CD14-positive monocyte (primary cell): ENCODE data around the gene SELENOM. TPM values are rescaled to one million over a fixed set of nuclear protein-coding genes. Genes with fewer than 3 reads are reported as not detected.
A peak's percentile ranks its signal among the peaks of the same experiment; 100 is the strongest.

Experiments
- DNase-seq, 3 donors: peaks; one replicate each; pipeline ENCODE4 v3.0.0-alpha.2; 2011 to 2022
- H2AFZ ChIP-seq: 2 replicates; pipeline ENCODE4 v1.6.0; 2012; ENCODE audit warnings: mild to moderate bottlenecking, low read depth, low read length, inconsistent platforms; ENCODE audit not compliant: insufficient read depth, poor library complexity, severe bottlenecking
- H3K27ac ChIP-seq, 2 donors: 1 replicate in 1 of 2; 2 replicates in 1 of 2; pipeline ENCODE4 v1.5.1; 2012 to 2013; ENCODE audit warnings: low read length in 2 of 2, control low read depth in 1 of 2, inconsistent platforms in 1 of 2, low read depth in 1 of 2, mild to moderate bottlenecking in 1 of 2
- H3K27me3 ChIP-seq, 2 donors: one replicate each; pipeline versions ENCODE4 v1.6.0 to v1.6.1; 2011 to 2013; ENCODE audit warnings: low read length in 2 of 2; ENCODE audit not compliant: control insufficient read depth in 2 of 2, insufficient read depth in 2 of 2
- H3K36me3 ChIP-seq, 2 donors: replicated peaks in 1 of 2; 1 replicate in 1 of 2; 2 replicates in 1 of 2; pipeline versions ENCODE4 v1.5.1 to v1.6.1; 2012 to 2013; ENCODE audit warnings: low read length in 2 of 2, control low read depth in 1 of 2, inconsistent platforms in 1 of 2, mild to moderate bottlenecking in 1 of 2; ENCODE audit not compliant: insufficient read depth in 2 of 2, control insufficient read depth in 1 of 2
- H3K4me1 ChIP-seq, 2 donors: 1 replicate in 1 of 2; 2 replicates in 1 of 2; pipeline versions ENCODE4 v1.5.1 to v1.6.1; 2012 to 2013; ENCODE audit warnings: low read length in 2 of 2, control low read depth in 1 of 2, inconsistent platforms in 1 of 2, mild to moderate bottlenecking in 1 of 2, moderate library complexity in 1 of 2; ENCODE audit not compliant: insufficient read depth in 2 of 2, control insufficient read depth in 1 of 2
- H3K4me2 ChIP-seq: replicated peaks from 2 replicates; pipeline ENCODE3; 2012; ENCODE audit warnings: low read length, moderate library complexity, mild to moderate bottlenecking; ENCODE audit not compliant: poor library complexity, severe bottlenecking; ENCODE audit errors: extremely low read depth
- H3K4me3 ChIP-seq, 3 experiments: fragments of 200-600 bp in 1 of 3; sonication (generic) in 1 of 3; replicated peaks in 1 of 3; 1 replicate in 2 of 3; 2 replicates in 1 of 3; pipeline ENCODE4 v1.5.1; 2011 to 2013; ENCODE audit warnings: low read length in 3 of 3, mild to moderate bottlenecking in 3 of 3, control low read depth in 2 of 3, low read depth in 2 of 3, inconsistent platforms in 1 of 3, moderate library complexity in 1 of 3
- H3K79me2 ChIP-seq: 2 replicates; pipeline ENCODE4 v1.6.0; 2012; ENCODE audit warnings: mild to moderate bottlenecking, control low read depth, inconsistent platforms, low read length, moderate library complexity; ENCODE audit not compliant: insufficient read depth
- H3K9ac ChIP-seq: 2 replicates; pipeline ENCODE4 v1.6.0; 2017; ENCODE audit warnings: low read length, mild to moderate bottlenecking; ENCODE audit not compliant: insufficient read depth, poor library complexity, severe bottlenecking
- H3K9me3 ChIP-seq, 2 donors: replicated peaks in 1 of 2; 1 replicate in 1 of 2; 2 replicates in 1 of 2; pipeline versions ENCODE4 v1.5.1 to v1.6.1; 2012 to 2013; ENCODE audit warnings: low read length in 2 of 2, control low read depth in 1 of 2; ENCODE audit not compliant: control insufficient read depth in 1 of 2, insufficient read depth in 1 of 2
- H4K20me1 ChIP-seq: 2 replicates; pipeline ENCODE4 v1.6.0; 2012; ENCODE audit warnings: mild to moderate bottlenecking, low read length, control low read depth, moderate library complexity; ENCODE audit not compliant: insufficient read depth
- H3K27ac Mint-ChIP-seq, 7 donors: one replicate each; pipeline ENCODE4 v1.8.0; 2020; ENCODE audit warnings: mild to moderate bottlenecking in 7 of 7, mixed read lengths in 7 of 7, moderate library complexity in 6 of 7, inconsistent platforms in 2 of 7
- H3K27me3 Mint-ChIP-seq, 3 donors: one replicate each; pipeline ENCODE4 v1.8.0; 2021 to 2022; ENCODE audit warnings: low read depth in 3 of 3, mild to moderate bottlenecking in 3 of 3, mixed read lengths in 3 of 3, moderate library complexity in 3 of 3, inconsistent platforms in 1 of 3
- H3K36me3 Mint-ChIP-seq, 2 donors: one replicate each; pipeline ENCODE4 v1.8.0; 2020; ENCODE audit warnings: mixed read lengths in 2 of 2, inconsistent platforms in 1 of 2, mild to moderate bottlenecking in 1 of 2
- H3K4me1 Mint-ChIP-seq: one replicate; pipeline ENCODE4 v1.8.0; 2020; ENCODE audit warnings: mild to moderate bottlenecking, mixed read lengths
- H3K4me3 Mint-ChIP-seq, 2 donors: one replicate each; pipeline ENCODE4 v1.8.0; 2020; ENCODE audit warnings: mild to moderate bottlenecking in 2 of 2, mixed read lengths in 2 of 2, moderate library complexity in 1 of 2
- H3K9me3 Mint-ChIP-seq, 7 donors: one replicate each; pipeline ENCODE4 v1.8.0; 2020 to 2022; ENCODE audit warnings: mixed read lengths in 7 of 7, mild to moderate bottlenecking in 6 of 7, moderate library complexity in 6 of 7, inconsistent platforms in 2 of 7
- WGBS: methylation state at CpG from one replicate; pipeline ENCODE4 v1.1.5; 2013; ENCODE audit warnings: missing lambda C conversion rate; ENCODE audit not compliant: insufficient coverage; 5-methylcytosine and 5-hydroxymethylcytosine counted together
- intact Hi-C, 2 donors: fragments of 100-400 bp; cut with micrococcal nuclease; formaldehyde crosslinking; loops; one replicate each; pipeline versions ENCODE4 v1.15.0 to v1.15.1; 2023
- polyA plus RNA-seq, 3 donors: library from polyadenylated mRNA; depleted of rRNA in 1 of 3; unstranded in 2 of 3; stranded (reverse) in 1 of 3; fragments of 300-500 nt in 2 of 3; fragments of >200 nt in 1 of 3; fragmentation: Illumina TruSeq in 2 of 3; gene quantifications; 1 replicate in 2 of 3; 2 replicates in 1 of 3; pipeline ENCODE4 v1.2.3, GENCODE V29; 2012 to 2021
- TF ChIP-seq, protein P1 (sequence below): fragments of 200-600 bp; IDR thresholded peaks from one replicate; pipeline ENCODE4 v1.8.0; 2022; ENCODE audit warnings: antibody characterized with exemption, mild to moderate bottlenecking

The SELENOM gene
- polyA plus RNA-seq, 3 donors: 3.2 to 7.6 (median 3.4) TPM

DNA sequence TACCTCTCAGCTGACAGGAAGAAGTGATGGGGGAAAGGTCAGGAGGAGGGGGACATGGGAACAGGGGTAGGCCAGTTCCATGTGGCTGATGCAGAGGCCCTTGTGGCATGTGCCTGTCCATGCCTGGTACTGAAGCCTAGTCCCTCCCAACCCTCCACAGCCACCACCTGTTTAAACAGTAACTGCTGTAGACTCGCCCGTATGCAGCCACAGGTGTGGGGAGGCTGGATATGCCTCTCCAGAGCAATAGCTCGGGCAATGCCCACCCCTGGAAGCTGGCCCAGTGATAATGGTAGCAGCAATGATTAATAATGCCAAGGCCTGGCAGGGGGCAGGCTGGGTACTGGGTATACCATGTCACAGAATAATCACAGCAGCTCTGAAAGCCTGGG lies 24.0 kb downstream of the SELENOM start:
- no peak for DNase-seq
- Histone ChIP-seq H3K4me2 (no peak overlapping the region), H3K4me1 (peaks cover 40 to 55% of the 10 kb centered on the region in 2 donors), H3K27ac (no peak overlapping the region), H3K79me2 (peaks cover 9% of the 10 kb centered on the region), H4K20me1 (no peaks in the 10 kb centered on the region), H2AFZ (no peak overlapping the region), H3K4me3 (no peak overlapping the region), H3K9ac (no peak overlapping the region), H3K27me3 (no peaks in the 10 kb centered on the region), H3K9me3 (no peaks in the 10 kb centered on the region), H3K36me3 (peaks cover 0 to 5% of the 10 kb centered on the region in 2 donors)
- no peak overlapping the region for H3K27ac Mint-ChIP-seq
- no peak overlapping the region for H3K4me3 Mint-ChIP-seq
- peaks cover 0 to 1% (median 0%) of the 10 kb centered on the region in 7 donors for H3K9me3 Mint-ChIP-seq
- peaks cover 45% of the 10 kb centered on the region for H3K4me1 Mint-ChIP-seq
- H3K36me3 Mint-ChIP-seq: peaks cover 4 to 9% of the 10 kb centered on the region in 2 donors
- TF ChIP-seq, protein P1, sequence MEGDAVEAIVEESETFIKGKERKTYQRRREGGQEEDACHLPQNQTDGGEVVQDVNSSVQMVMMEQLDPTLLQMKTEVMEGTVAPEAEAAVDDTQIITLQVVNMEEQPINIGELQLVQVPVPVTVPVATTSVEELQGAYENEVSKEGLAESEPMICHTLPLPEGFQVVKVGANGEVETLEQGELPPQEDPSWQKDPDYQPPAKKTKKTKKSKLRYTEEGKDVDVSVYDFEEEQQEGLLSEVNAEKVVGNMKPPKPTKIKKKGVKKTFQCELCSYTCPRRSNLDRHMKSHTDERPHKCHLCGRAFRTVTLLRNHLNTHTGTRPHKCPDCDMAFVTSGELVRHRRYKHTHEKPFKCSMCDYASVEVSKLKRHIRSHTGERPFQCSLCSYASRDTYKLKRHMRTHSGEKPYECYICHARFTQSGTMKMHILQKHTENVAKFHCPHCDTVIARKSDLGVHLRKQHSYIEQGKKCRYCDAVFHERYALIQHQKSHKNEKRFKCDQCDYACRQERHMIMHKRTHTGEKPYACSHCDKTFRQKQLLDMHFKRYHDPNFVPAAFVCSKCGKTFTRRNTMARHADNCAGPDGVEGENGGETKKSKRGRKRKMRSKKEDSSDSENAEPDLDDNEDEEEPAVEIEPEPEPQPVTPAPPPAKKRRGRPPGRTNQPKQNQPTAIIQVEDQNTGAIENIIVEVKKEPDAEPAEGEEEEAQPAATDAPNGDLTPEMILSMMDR: no peak
- intact Hi-C loops: loop anchor here (5.0 kb wide), 3 partner anchors 79 to 136 kb away; partner anchors contain the start of genes MORC2 (in 2 of the 2), TUG1 (in 2 of the 2) and RNF185 (in 1 of the 2)
- peaks cover 2 to 6% (median 3%) of the 10 kb centered on the region in 3 donors for H3K27me3 Mint-ChIP-seq
- WGBS: 89% methylated on average over 3 of the region's 3 CpGs

DNA sequence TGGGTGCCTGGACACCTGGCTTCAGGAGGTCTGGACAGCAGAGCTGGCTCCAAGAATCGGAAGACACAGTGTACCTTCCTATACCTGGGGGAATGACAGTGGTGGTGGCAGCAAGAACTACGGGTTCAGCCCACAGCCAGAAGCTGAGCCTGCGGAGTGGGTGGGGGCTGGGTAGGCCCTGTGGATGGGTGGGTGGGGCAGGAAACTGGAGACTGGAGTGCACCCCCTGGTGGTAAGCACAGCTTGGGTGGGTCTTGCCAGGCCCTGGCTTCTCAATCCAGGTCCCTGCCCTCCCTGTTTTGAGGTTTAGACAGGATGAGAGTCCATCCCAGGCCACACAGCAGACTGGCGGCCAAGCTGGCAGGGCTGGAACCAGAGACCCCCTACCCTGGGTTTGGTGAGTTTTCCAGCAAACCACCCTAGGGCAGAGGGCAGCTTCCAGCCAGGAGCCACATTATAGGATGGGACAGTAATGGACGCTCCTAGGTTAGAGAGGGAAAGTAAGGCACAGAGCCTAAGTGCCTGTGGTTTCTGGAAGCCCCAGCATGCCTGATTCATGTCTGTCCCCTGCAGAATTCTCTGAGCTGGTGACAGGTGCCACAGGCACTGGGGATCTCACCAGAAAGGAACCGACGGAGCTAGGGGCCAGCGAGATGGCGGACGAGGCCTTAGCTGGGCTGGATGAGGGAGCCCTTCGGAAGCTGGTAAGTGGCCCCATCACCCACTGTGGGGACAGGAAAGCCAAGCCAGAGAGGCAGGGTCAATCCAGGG lies 24.6 kb downstream of the SELENOM start:
- Histone ChIP-seq H3K9me3 (no peaks in the 10 kb centered on the region), H3K27ac (no peak overlapping the region), H3K36me3 (no peaks in the 10 kb centered on the region), H3K27me3 (no peaks in the 10 kb centered on the region), H3K9ac (no peak overlapping the region), H3K4me1 (peaks cover 40 to 55% of the 10 kb centered on the region in 2 donors), H3K79me2 (peaks cover 9% of the 10 kb centered on the region), H4K20me1 (no peaks in the 10 kb centered on the region), H2AFZ (no peak overlapping the region), H3K4me2 (no peak overlapping the region), H3K4me3 (no peak overlapping the region)
- H3K9me3 Mint-ChIP-seq: peaks cover 0 to 1% (median 0%) of the 10 kb centered on the region in 7 donors
- no peak overlapping the region for H3K27ac Mint-ChIP-seq
- peaks cover 45% of the 10 kb centered on the region for H3K4me1 Mint-ChIP-seq
- TF ChIP-seq, protein P1: peak; percentile 6
- H3K4me3 Mint-ChIP-seq: no peak overlapping the region
- peaks cover 0 to 3% of the 10 kb centered on the region in 2 donors for H3K36me3 Mint-ChIP-seq
- 96% methylated on average over 6 of the region's 11 CpGs for WGBS
- peaks cover 2 to 6% (median 3%) of the 10 kb centered on the region in 3 donors for H3K27me3 Mint-ChIP-seq
- intact Hi-C loops: loop anchor here (5.0 kb wide), 3 partner anchors 80 to 135 kb away; partner anchors contain the start of genes MORC2 (in 2 of the 2), TUG1 (in 2 of the 2) and RNF185 (in 1 of the 2)
- no peak for DNase-seq
